Kasumi-1 (cell line): ENCODE data around the gene FOLR1.
"Not testable (repeated sequence)": the region's sequence is repeated elsewhere in the genome, so short reads cannot be mapped to it uniquely, and the experiment has no call there.

ENCODE experiments used
- DNase-seq, 2 experiments: peaks; one replicate each; lab custom pipeline; 2025; lab: John Stamatoyannopoulos, UW

The FOLR1 gene

DNA sequence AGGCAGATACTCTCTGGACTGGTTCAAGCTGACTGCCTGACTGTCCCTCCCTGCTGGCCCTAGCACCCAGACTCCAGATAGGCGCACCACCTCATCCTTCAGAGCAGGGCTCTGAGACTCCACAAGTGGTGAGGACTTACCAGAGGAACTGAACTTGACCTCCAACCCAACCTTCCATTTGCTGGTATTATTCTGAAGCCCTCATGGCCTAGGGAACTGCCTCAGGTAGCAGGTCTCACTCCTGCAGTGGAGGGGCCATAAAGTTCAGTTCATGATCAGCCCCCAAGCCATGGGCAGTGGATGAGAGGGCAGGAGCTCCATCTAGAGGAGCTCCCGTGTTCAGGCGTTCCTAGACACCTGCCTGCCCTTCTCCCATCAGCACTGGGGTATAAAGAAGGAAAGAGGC, 10.4 kb upstream of the FOLR1 start:
- not testable (repeated sequence) for DNase-seq

DNA sequence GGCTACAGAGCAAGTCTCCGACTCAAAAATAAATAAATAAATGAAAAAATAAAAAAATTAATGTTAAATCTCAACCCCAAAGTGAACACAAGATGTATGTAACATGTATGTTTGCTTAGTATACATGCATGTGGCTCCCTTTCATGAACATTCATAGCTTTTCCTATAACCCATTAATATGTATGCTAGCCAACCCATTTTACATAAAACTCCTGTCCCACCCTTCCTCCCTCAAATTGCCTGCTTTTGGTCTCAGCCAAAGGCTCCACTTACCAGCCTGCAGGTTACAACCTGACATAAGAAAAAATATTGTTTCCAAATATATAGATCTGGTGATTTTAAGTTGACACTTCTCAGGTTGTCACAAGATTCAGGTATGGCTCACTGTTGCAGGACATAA, 3.7 kb upstream of the FOLR1 start:
- DNase-seq: no peak

DNA sequence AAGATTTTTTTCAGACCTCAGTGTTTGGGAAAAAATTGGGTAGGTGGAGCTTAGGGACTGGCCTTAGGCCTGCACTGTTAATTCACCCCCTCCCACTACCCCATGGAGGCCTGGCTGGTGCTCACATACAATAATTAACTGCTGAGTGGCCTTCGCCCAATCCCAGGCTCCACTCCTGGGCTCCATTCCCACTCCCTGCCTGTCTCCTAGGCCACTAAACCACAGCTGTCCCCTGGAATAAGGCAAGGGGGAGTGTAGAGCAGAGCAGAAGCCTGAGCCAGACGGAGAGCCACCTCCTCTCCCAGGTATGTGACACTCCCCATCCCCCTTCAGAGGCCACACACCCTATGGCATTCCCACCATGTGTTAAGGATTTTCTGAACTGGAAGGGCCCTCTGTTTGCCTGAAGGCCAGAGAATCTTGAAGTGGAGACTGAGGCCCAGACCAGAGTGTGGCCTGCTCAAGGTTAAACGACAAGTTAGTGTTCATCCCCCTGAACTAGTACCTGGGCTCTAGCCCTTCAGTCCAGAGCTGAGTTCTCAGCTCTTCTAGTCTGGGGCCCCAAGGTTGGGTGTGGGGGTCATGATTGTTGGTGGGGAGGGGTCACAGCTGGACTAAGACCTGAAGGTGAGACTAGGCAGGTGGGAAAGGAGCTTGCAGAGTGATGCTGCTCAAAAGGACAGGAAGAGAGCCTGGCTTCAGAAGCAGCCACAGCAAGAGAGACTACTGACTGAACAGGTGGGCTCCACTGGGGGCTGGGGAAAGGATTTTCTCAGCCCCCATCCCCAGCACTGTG, 2.3 kb upstream of the FOLR1 start:
- DNase-seq: no peak

DNA sequence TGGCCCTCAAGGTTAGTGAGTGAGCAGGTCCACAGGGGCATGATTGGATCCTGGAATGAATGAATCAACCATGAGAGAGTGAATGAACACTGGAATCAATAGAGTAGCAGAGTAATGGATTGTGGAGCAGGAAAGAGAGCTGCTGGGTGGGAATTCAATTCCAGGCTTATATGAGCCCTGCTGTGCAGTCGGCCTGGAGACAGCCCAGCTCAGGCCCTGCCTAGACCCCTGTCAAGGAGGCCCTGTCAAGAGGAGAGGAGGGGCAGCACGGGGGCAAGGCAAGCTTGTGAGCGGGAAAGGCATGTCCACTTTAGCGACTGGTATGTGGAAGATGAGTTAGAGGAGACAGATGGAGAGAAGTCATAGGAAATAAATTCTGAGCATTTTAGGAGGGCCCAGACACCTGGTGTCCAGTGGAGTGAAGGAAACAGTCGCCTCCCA, 1.3 kb upstream of the FOLR1 start:
- DNase-seq: no peak

DNA sequence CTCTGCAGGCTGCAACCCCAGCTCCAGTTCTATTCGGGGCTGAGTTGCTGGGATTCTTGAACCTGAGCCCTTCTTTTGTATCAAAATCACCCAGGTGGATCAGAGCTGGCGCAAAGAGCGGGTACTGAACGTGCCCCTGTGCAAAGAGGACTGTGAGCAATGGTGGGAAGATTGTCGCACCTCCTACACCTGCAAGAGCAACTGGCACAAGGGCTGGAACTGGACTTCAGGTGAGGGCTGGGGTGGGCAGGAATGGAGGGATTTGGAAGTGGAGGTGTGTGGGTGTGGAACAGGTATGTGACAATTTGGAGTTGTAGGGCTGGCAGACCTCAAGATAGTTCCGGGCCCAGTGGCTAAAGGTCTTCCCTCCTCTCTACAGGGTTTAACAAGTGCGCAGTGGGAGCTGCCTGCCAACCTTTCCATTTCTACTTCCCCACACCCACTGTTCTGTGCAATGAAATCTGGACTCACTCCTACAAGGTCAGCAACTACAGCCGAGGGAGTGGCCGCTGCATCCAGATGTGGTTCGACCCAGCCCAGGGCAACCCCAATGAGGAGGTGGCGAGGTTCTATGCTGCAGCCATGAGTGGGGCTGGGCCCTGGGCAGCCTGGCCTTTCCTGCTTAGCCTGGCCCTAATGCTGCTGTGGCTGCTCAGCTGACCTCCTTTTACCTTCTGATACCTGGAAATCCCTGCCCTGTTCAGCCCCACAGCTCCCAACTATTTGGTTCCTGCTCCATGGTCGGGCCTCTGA, 3.8 kb downstream of the FOLR1 start:
- DNase-seq: no peak

DNA sequence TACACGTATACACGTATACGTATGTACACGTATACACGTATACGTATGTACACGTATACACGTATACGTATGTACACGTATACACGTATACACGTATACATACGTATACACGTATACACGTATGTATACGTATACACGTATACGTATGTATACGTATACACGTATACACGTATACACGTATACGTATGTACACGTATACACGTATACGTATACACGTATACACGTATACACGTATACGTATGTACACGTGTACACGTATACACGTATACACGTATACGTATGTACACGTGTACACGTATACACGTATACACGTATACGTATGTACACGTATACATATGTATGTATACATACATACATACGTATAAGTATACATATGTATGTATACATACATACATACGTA, 9.5 kb downstream of the FOLR1 start:
- not testable (repeated sequence) for DNase-seq

DNA sequence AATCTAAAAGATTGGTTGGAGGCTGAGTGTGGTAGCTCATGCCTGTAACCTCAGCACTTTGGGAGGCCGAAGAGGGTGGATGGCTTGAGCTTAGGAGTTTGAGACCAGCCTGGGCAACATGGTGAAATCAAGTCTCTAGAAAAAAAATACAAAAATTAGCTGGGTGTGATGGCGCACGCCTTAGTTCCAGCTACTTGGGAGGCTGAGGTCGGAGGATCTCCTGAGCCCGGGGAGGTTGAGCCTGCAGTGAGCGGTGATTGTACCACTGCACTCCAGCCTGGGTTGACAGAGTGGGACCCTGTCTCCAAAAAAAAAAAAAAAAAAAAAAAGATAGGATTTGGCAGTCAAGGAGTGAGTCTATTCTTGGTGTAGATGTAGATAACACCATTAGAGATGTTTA, 10.6 kb downstream of the FOLR1 start:
- DNase-seq: no peak

DNA sequence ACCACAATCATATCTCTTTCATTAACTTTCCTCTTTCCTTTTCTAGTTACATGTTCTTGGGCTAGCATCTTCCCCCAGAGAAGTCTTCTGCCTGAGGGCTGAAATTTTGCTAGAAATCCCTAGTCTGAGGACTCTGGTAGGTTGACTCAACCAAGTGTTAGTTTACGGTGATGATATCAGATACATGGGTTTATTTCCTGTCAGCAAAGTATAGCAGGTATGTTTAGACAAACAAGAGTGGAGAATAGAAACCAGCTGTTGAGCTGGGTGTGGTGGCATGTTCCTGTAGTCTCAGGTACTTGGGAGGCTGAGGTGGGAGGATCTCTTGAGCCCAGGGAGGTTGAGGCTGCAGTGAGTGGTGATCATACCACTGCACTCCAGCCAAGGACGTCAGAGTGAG, 11.2 kb downstream of the FOLR1 start:
- no peak for DNase-seq

DNA sequence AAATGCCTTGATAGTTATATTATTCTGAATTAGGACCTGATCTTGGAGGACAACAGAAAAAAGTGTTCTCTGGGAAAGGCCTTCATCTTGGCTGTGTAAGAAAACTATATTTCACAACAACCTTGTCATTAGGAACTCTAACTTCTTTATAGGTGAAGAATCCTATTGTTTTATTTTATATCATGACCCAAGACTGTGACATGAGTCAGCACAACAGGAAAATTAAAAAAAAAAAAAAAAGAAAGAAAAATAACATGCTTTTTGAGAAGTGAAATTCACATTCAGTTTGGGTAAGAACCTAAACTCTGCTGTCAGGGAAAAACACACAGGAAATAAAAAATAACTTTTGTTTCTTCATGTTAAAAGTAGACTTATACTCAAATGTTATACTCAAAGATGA, 12.9 kb downstream of the FOLR1 start:
- no peak for DNase-seq

DNA sequence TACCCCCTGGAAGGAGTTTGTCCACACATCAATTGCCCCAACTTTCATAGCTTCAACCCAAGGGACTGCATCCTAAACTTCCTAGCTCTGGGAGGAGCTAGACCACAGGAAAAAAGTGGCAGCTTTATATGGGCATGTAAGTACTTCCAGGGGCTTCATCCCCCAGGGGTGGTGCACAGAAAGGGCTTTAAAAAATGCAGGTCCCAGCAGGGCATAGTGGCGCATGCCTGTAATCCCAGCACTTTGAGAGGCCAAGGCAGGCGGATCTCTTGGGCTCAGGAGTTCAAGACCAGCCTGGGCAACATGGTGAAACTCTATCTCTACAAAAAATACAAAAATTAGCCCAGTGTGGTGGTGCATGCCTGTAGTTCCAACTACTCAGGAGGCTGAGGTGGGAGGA, 14.9 kb downstream of the FOLR1 start:
- DNase-seq: not testable (repeated sequence)

DNA sequence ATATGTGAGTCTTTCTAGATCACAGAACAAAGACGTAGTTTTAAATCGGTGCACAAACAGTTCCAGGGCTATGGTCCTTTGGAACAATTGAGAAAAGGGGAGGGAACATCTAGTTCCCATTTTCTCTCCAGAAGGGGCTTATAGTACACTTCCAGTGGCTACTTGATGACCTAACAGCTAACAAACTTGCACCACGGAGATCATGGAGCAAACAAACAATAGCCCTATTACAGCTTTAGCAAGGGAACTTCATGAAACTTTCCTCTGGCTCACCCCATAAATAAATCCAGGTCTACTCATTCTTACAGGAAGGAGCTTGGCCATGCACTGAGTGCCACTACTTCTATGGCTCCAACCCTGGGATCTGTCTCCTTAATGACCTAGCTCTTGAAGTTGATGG, 16.3 kb downstream of the FOLR1 start:
- DNase-seq: no peak

DNA sequence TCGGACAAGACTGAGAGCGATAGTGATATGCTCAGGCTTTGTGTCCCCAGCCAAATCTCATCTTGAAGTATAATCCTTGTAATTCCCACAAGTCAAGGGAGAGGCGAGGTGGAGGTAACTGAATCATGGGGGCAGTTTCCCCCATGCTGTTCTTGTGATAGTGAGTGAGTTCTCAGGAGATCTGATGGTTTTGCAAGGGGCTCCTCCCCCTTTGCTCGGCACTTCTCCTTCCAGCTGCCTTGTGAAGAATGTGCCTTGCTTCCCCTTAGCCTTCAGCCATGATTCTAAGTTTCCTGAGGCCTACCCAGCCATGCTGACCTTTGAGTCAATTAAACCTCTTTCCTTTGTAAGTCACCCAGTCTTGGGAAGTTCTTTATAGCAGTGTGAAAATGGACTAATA, 17.2 kb downstream of the FOLR1 start:
- peak; percentile 19 to 44 for DNase-seq

DNA sequence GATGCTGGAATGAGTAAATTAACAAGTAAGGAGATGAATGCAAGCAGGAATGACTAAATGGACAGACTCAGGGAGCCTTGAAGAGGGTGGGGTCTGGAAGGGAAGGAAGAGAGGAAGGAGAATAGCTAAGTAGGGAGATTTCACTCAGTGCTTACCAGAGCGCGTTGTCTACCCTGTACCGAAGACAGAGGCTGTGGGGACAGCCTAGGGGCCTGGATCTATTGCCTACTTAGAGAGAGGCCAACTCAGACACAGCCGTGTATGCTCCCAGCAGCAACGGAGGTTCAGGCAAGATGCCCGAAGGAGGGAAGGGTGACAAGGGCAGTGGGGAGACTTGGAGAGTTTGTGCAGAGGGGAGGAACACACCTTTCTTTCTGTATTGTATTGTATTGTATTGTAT, 24.7 kb downstream of the FOLR1 start, which contains the start of gene FOLR2:
Gene FOLR2, plus strand, starts transcription at position 157 of the 400 bp plus-strand sequence. CDS start 1,791 bp downstream, outside the sequence.
- no peak for DNase-seq

DNA sequence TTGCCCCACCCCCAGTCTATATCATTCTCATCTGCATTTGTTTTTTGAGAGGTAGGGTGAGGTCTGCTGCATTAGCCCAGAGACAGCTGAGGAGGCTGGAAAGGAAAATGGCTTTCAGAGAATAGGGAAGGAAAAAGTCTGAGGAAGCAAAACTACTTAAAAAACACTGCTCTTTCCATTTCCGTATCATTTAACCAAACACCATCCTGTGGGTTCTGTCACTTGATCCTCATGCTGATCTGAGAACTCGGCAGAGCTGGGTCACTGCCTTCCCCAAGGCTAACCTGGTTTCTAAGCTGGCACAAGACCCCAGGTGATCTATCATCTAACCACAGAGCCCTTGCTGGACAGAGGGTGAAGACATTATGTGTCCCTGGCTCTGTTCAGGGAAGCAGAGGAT, 25.9 kb downstream of the FOLR1 start:
- peak; percentile 79 to 87 for DNase-seq

DNA sequence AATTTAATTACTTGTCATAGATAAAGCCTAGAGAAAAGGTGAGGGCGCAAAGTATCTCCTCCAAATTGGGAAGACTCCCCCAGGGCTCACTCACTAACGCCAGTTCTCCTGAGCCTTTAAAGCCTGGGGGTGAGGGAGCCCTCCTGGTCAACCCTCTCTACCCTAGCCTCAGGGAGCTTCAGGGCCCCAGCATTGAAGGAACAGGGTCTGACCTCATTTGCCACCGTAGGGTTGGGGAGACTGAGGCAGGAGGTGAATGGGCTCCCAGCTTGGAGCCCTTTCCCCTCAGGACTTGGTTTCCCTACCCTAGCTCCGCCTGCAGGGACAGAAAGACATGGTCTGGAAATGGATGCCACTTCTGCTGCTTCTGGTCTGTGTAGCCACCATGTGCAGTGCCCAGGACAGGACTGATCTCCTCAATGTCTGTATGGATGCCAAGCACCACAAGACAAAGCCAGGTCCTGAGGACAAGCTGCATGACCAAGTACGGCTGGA, 26.4 kb downstream of the FOLR1 start:
- no peak for DNase-seq

DNA sequence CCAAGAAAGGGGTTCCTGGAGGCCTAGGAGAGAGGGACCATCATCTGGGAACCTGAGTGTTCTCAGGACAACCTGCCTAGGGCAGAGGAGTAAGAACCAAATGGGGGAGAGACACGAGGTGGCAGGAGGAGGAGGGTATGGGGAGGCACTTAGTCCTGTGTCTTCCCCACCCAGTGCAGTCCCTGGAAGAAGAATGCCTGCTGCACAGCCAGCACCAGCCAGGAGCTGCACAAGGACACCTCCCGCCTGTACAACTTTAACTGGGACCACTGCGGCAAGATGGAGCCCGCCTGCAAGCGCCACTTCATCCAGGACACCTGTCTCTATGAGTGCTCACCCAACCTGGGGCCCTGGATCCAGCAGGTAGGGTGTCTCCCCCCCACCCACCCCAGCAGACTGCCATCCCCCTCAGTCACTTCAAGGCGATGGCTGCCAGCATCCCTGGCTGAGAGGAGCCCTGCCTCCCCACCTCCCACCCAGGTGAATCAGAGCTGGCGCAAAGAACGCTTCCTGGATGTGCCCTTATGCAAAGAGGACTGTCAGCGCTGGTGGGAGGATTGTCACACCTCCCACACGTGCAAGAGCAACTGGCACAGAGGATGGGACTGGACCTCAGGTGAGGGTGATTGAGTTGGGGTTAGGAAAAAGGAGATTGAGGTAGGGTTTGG, 28.9 kb downstream of the FOLR1 start:
- DNase-seq: no peak

DNA sequence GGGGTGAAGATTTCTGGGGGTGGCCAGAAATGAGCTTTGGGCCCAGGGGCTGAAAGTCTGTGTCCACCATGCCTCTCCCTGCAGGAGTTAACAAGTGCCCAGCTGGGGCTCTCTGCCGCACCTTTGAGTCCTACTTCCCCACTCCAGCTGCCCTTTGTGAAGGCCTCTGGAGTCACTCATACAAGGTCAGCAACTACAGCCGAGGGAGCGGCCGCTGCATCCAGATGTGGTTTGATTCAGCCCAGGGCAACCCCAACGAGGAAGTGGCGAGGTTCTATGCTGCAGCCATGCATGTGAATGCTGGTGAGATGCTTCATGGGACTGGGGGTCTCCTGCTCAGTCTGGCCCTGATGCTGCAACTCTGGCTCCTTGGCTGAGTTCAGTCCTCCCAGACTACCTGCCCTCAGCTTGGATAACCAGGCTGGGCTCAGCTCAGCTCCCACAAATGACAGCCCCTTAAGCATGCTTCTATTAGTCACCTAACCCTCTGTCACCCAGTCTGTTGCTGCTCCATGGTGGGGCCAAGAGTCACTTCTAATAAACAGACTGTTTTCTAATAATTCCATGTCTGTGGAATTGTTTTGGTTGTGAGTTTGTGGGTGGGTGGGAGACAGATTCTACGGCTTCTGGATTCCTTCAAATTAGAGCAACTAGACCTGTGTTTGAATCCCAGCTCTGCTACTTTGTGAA, 29.6 kb downstream of the FOLR1 start:
- DNase-seq: no peak

DNA sequence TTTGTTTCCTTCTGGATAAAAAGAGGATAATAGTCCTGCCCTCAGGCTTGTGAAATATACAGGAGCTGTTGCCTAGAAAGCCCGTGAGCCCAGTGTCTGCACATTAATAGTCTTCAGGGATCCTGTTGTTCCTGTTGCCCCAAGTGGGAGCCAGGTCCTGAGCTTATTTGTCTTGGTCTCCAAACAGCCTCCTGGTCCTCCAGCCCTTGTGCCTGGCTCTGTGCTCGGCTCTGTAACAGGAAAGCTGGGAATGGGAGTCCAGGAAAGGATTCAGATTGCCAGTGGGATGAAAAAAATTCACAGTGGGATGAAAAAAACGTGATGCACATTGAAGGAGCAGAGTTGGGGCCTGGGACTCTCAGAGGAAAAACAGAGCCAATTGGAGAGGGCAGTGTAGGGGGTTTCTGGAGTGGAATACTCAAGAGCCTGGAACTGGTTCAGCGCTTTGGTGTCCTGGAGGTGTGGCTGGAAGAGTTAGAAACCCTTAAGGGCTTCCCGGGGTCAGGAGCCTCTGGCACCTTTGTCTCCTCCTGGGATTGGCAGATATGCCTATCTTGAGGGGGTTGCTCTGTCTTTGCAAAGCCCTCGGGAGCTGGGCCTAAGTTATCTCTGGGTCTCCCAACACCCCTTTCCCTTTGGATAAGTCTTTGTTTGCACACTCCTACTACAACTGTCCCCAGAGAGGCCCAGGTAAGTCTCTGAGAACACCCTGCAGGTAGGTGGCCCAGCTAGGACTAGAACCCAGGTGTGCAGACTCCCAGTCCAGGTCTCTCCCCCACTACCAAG, 30.4 kb downstream of the FOLR1 start:
- no peak for DNase-seq

DNA sequence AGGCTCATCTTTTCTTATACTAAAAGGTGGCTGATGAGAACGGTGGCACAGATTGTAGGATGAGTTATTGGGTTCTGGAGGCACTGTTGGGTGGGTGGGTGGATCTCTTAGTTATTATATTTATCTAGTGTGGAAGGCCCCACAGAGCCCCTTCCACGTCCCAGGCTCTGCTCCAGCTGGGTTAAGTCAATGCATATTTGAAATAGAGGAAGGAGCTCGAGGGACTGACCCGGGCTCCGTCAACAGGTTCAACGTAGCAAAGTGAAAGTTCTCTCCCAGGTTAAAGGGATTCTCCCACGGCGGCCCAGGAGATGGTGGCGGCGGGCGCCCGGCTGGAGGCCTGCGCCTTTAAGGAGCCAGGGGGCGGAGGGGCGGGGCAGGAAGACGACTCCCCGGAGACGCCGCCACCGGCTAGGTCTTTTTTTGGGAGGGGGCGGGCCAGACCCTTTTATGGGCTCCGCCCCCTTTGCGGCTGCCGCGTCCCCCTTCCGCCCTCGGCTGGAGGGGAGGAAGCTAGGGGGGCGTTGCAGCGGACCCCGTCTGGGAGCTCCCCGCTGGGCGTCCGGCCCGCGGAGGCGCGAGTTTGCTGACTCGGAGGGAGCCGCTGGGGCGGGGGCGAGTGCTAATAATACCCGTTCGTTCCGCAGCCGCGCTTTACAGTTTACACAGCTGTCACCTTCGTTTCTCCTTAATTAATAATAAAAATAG, 31.1 kb downstream of the FOLR1 start:
- DNase-seq: peak; percentile 96
